Myocyte (in vitro differentiated cells): ENCODE measurements around the gene MS4A4A. TPM values are rescaled to one million over a fixed set of nuclear protein-coding genes. Genes with fewer than 3 reads are reported as not detected.

Experiments
- DNase-seq: peaks from one replicate; pipeline ENCODE4 v3.0.0-alpha.2; 2012; ENCODE audit warnings: low read depth
- total RNA-seq: library from RNA; depleted of rRNA; stranded (reverse); fragments of >200 nt; gene quantifications from 2 replicates; pipeline ENCODE4 v1.2.3, GENCODE V29; 2014

MS4A4A gene
- total RNA-seq, 1 donor from 2014 or later = not detected

GRCh38 chr11:60347084-60347797, 66.8 kb downstream of the MS4A4A start:
- no peak for DNase-seq

- no peak for DNase-seq
Observed at GRCh38 chr11:60348116-60348515, 67.7 kb downstream of the MS4A4A start.

DNA sequence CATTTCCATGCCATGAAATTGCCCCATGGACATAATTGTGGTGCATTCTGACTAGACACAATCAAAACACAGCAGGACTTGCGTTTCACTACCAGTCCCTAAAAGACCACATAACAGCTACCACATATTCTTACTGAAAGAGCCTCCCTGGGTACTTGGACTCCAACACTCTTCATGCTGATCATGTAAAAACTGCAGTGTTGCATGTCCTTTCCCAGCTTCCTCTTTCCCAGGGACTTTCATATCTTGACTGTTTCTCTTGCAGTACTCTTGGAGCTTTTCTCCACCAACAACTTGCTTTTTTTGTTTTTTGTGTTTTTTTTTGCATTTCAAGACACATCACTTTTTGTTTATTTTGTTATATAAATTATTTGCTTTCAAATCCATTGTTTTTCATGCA, 69.5 kb downstream of the MS4A4A start:
- no peak for DNase-seq

DNA sequence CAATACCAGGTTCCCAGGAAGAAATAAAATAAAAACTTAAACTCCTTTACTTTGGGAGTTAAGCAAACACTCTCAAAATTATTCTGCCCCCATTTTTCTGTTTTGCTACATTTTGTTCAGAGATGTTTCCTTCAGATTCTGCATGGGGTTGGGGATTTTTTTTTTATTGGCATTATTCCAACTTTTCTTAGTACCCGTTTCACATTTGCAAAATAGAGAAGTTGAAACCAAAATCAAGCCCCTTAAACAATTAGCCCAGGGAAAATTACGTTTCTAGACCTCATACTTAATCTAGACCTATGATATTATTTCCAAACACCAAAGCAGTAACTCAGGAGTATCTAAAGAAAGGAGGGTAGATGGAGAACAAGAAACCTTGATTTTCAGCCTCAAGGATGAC, 77.3 kb downstream of the MS4A4A start:
- no peak for DNase-seq

Other genes starting within 250 kb of the MS4A4A start
- not detected in 2 replicates for gene OOSP2, start 240.3 kb upstream of the MS4A4A start, total RNA-seq
- not detected in 2 replicates for gene MS4A3, start 224.0 kb upstream of the MS4A4A start, total RNA-seq
- not detected in 2 replicates for gene MS4A2, start 192.0 kb upstream of the MS4A4A start, total RNA-seq
- not detected in 2 replicates for gene MS4A6A, start 97.6 kb upstream of the MS4A4A start, total RNA-seq
- gene MS4A4E, start 37.5 kb upstream of the MS4A4A start, total RNA-seq = not detected in 2 replicates
- not detected in 2 replicates for gene MS4A6E, start 46.6 kb downstream of the MS4A4A start, total RNA-seq
- gene MS4A7, start 97.9 kb downstream of the MS4A4A start, total RNA-seq = not detected in 2 replicates
- gene MS4A14, start 115.8 kb downstream of the MS4A4A start, total RNA-seq = not detected in 2 replicates
- not detected in 2 replicates for gene MS4A5, start 148.9 kb downstream of the MS4A4A start, total RNA-seq
- gene MS4A1, start 175.2 kb downstream of the MS4A4A start, total RNA-seq = not detected in 2 replicates
- gene MS4A12, start 212.1 kb downstream of the MS4A4A start, total RNA-seq = 0.19 TPM in 1 of 2 replicates, not detected in the other
- not detected in 2 replicates for gene MS4A13, start 234.7 kb downstream of the MS4A4A start, total RNA-seq